Measurements from ENCODE around the gene KDM7A. TPM values are rescaled to one million over a fixed set of nuclear protein-coding genes. Genes with fewer than 3 reads are reported as not detected.
A peak's percentile ranks its signal among the peaks of the same experiment; 100 is the strongest.

The KDM7A gene
- total and polyA plus RNA-seq, 9 of the 15 experiments (the other 6 are each of a cell fraction or from before 2014, with no cell fraction given), result 0.90 to 8.4 (median 7.0) TPM

DNA sequence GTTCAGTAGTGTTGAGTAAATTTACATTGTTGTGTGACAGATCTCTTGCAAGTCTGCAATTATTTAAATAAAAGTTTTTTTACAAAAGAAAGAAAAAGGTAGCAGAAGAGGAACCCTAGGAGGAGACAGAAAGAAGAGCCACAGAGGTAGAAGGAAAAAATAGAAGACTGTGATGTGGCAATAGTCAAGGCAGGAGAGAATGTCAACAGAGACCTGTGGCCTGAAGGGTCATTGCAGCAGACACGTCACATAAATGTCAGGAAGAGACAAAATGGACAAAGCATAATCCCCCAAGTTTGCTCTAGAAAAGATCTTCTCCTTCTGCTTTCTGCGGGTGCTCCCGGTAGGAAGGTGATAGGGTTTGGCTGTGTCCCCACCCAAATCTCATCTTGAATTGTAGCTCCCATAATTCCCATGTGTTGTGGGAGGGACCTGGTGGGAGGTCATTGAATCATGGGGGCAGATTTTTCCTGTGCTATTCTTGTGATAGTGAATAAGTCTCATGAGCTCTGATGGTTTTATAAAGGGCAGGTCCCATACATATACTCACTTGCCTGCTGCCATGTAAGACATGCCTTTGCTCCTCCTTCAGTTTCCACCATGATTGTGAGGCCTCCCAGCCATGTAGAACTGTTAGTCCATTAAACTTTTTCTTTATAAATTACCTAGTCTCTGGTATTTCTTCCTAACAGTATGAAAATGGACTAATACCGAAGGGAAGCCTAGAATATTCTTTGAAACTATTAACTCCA, 41.1 kb upstream of the KDM7A start:
- intact Hi-C loops (cut with micrococcal nuclease) (no loop called here), in situ Hi-C loops (cut with MboI) (no loop called here)
- H3K36me3 ChIP-seq (ENCODE audit: control insufficient read depth, insufficient read depth, low read length), result no peaks in the 10 kb centered on the region
- no peak overlapping the region for H3K4me2 ChIP-seq (ENCODE audit: insufficient read depth, low read length)
- no peak for DNase-seq (ENCODE audit: extremely low read depth in 1 of 4, low spot score in 3 of 4)
- no peak for FAIRE-seq
- H2AFZ ChIP-seq (ENCODE audit: low read depth, low read length), result no peak overlapping the region
- no peak overlapping the region for H3K27ac ChIP-seq (ENCODE audit: extremely low read depth, low read depth, low read length)
- no peak overlapping the region for H3K9ac ChIP-seq (ENCODE audit: insufficient read depth in 1 of 2, low read depth in 2 of 2, low read length in 2 of 2)
- ChIA-PET POLR2A (interaction anchor here (1.3 kb wide), 1 partner anchor 25 kb away, joined by 3 read pairs; no protein-coding TSS in a partner anchor), CTCF (ENCODE audit: low intra/inter-chr PET ratio) (no interaction called here)
- H3K4me1 ChIP-seq (replicated peaks in 1 of 2; ENCODE audit: control insufficient read depth in 2 of 2, insufficient read depth in 2 of 2, low read length in 2 of 2), result peaks cover 3 to 5% of the 10 kb centered on the region in 2 experiments; a peak in 2 of 5 replicates
- ATAC-seq, result no peak
- BruUV-seq (replicated peaks), result no TSS peak
- H4K20me1 ChIP-seq (replicated peaks; ENCODE audit: control insufficient read depth, insufficient read depth, low read length), result no peaks in the 10 kb centered on the region
- H3K9me3 ChIP-seq (replicated peaks; ENCODE audit: control insufficient read depth, insufficient read depth, low read depth, low read length), result peaks cover 2% of the 10 kb centered on the region; the same call in 1 of the 2 replicates
- peaks cover 0 to 7% of the 10 kb centered on the region in 2 experiments; a peak in 1 of 5 replicates for H3K27me3 ChIP-seq (ENCODE audit: control insufficient read depth in 2 of 2, insufficient read depth in 2 of 2, low read length in 2 of 2)
- H3K79me2 ChIP-seq (ENCODE audit: control insufficient read depth, insufficient read depth, low read length), result no peaks in the 10 kb centered on the region
- H3K4me3 ChIP-seq, result no peak overlapping the region
- no peaks in the 10 kb centered on the region for H3K9me1 ChIP-seq (ENCODE audit: control insufficient read depth, insufficient read depth, low read length)
- whole genome bisulfite sequencing (ENCODE audit: insufficient coverage, low coverage, missing lambda C conversion rate), result 42% methylated on average over 4 of the region's 4 CpGs
- no peak for TF ChIP-seq BRCA1 (IDR thresholded peaks at IDR 0.05)
- TF ChIP-seq BRCA1 (CRISPR knock-in tag; IDR thresholded peaks at IDR 0.05), result no peak
- TF ChIP-seq HLTF (IDR thresholded peaks at IDR 0.05), result no peak
- TF ChIP-seq SMC3 (conservative IDR thresholded peaks at IDR 0.05; ENCODE audit: insufficient read depth, low read depth, low read length), result no peak
- 0 out of 2 replicates have a peak, but pooled peaks have one; percentile 10 for TF ChIP-seq CEBPB (tag; IDR thresholded peaks at IDR 0.05)
- TF ChIP-seq, protein P1, sequence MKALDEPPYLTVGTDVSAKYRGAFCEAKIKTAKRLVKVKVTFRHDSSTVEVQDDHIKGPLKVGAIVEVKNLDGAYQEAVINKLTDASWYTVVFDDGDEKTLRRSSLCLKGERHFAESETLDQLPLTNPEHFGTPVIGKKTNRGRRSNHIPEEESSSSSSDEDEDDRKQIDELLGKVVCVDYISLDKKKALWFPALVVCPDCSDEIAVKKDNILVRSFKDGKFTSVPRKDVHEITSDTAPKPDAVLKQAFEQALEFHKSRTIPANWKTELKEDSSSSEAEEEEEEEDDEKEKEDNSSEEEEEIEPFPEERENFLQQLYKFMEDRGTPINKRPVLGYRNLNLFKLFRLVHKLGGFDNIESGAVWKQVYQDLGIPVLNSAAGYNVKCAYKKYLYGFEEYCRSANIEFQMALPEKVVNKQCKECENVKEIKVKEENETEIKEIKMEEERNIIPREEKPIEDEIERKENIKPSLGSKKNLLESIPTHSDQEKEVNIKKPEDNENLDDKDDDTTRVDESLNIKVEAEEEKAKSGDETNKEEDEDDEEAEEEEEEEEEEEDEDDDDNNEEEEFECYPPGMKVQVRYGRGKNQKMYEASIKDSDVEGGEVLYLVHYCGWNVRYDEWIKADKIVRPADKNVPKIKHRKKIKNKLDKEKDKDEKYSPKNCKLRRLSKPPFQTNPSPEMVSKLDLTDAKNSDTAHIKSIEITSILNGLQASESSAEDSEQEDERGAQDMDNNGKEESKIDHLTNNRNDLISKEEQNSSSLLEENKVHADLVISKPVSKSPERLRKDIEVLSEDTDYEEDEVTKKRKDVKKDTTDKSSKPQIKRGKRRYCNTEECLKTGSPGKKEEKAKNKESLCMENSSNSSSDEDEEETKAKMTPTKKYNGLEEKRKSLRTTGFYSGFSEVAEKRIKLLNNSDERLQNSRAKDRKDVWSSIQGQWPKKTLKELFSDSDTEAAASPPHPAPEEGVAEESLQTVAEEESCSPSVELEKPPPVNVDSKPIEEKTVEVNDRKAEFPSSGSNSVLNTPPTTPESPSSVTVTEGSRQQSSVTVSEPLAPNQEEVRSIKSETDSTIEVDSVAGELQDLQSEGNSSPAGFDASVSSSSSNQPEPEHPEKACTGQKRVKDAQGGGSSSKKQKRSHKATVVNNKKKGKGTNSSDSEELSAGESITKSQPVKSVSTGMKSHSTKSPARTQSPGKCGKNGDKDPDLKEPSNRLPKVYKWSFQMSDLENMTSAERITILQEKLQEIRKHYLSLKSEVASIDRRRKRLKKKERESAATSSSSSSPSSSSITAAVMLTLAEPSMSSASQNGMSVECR (CRISPR knock-in tag; IDR thresholded peaks at IDR 0.05), result no peak
- TF ChIP-seq, protein P2, sequence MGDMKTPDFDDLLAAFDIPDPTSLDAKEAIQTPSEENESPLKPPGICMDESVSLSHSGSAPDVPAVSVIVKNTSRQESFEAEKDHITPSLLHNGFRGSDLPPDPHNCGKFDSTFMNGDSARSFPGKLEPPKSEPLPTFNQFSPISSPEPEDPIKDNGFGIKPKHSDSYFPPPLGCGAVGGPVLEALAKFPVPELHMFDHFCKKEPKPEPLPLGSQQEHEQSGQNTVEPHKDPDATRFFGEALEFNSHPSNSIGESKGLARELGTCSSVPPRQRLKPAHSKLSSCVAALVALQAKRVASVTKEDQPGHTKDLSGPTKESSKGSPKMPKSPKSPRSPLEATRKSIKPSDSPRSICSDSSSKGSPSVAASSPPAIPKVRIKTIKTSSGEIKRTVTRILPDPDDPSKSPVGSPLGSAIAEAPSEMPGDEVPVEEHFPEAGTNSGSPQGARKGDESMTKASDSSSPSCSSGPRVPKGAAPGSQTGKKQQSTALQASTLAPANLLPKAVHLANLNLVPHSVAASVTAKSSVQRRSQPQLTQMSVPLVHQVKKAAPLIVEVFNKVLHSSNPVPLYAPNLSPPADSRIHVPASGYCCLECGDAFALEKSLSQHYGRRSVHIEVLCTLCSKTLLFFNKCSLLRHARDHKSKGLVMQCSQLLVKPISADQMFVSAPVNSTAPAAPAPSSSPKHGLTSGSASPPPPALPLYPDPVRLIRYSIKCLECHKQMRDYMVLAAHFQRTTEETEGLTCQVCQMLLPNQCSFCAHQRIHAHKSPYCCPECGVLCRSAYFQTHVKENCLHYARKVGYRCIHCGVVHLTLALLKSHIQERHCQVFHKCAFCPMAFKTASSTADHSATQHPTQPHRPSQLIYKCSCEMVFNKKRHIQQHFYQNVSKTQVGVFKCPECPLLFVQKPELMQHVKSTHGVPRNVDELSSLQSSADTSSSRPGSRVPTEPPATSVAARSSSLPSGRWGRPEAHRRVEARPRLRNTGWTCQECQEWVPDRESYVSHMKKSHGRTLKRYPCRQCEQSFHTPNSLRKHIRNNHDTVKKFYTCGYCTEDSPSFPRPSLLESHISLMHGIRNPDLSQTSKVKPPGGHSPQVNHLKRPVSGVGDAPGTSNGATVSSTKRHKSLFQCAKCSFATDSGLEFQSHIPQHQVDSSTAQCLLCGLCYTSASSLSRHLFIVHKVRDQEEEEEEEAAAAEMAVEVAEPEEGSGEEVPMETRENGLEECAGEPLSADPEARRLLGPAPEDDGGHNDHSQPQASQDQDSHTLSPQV (IDR thresholded peaks at IDR 0.05), result no peak
- TF ChIP-seq, protein P3, sequence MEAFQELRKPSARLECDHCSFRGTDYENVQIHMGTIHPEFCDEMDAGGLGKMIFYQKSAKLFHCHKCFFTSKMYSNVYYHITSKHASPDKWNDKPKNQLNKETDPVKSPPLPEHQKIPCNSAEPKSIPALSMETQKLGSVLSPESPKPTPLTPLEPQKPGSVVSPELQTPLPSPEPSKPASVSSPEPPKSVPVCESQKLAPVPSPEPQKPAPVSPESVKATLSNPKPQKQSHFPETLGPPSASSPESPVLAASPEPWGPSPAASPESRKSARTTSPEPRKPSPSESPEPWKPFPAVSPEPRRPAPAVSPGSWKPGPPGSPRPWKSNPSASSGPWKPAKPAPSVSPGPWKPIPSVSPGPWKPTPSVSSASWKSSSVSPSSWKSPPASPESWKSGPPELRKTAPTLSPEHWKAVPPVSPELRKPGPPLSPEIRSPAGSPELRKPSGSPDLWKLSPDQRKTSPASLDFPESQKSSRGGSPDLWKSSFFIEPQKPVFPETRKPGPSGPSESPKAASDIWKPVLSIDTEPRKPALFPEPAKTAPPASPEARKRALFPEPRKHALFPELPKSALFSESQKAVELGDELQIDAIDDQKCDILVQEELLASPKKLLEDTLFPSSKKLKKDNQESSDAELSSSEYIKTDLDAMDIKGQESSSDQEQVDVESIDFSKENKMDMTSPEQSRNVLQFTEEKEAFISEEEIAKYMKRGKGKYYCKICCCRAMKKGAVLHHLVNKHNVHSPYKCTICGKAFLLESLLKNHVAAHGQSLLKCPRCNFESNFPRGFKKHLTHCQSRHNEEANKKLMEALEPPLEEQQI (IDR thresholded peaks at IDR 0.05), result 0 out of 2 replicates have a peak, but pooled peaks have one; percentile 31
- TF ChIP-seq ZFP36 (IDR thresholded peaks at IDR 0.05; ENCODE audit: low read depth, low read length, partially characterized antibody), result peak; percentile 56
- no peak for TF ChIP-seq ERF (CRISPR knock-in tag; IDR thresholded peaks at IDR 0.05)

All from K562 (cell line).